GM03348 (cell line): Measurements from ENCODE around the gene AFG1L.
"Not testable (repeated sequence)": the region's sequence is repeated elsewhere in the genome, so short reads cannot be mapped to it uniquely, and the experiment has no call there.

Experiments used
- DNase-seq: peaks from one replicate; pipeline ENCODE4 v3.0.0; 2012; ENCODE audit warnings: low spot score

Gene AFG1L

DNA sequence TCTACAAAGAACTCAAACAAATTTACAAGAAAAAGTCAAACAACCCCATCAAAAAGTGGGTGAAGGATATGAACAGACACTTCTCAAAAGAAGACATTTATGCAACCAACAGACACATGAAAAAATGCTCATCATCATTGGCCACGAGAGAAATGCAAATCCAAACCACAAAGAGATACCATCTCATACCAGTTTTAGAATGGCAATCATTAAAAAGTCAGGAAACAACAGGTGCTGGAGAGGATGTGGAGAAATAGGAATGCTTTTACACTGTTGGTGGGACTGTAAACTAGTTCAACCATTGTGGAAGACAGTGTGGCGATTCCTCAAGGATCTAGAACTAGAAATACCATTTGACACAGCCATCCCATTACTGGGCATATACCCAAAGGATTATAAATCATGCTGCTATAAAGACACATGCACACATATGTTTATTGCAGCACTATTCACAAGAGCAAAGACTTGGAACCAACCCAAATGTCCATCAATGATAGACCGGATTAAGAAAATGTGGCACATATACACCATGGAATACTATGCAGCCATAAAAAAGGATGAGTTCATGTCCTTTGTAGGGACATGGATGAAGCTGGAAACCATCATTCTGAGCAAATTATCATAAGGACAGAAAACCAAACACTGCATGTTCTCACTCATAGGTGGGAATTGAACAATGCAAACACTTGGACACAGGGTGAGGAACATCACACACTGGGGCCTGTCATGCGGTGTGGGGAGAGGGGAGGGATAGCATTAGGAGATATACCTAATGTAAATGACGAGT, 121.4 kb downstream of the AFG1L start:
- DNase-seq: not testable (repeated sequence)

DNA sequence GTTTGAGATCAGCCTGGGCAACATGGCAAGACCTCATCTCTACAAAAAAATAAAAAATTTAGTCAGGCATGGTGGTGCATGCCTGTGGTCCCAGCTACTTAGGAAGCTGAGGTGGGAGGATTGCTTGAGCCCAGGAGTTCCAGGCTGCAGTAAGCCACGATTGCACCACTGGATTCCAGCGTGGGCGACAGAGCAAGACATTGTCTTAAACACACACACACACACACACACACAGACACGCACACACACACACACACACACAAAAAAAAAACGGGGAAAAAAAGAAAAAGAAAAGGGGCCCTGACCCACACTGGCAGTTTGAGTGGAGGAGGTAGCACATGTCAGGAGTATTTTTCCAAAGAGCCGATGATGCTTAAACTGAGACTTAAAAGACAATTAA, 122.2 kb downstream of the AFG1L start:
- no peak for DNase-seq

DNA sequence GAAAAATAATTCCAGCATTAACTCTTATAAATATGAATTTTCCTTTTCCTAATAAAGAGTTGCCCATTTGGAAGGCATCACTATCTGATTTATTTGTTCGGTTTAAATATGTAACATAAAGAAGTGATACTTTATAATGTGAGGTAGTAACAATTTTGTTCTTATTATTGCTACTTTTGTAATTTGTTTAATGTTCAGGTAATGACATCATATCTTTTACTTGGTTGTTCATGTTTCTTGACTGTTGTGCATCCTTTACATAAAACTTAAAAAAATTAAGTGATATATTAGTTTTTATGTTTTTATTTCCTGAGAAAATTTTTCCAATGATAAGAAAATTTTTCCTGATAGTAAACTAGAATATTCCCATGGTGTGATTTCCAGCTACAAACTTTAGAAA, 124.6 kb downstream of the AFG1L start:
- no peak for DNase-seq

DNA sequence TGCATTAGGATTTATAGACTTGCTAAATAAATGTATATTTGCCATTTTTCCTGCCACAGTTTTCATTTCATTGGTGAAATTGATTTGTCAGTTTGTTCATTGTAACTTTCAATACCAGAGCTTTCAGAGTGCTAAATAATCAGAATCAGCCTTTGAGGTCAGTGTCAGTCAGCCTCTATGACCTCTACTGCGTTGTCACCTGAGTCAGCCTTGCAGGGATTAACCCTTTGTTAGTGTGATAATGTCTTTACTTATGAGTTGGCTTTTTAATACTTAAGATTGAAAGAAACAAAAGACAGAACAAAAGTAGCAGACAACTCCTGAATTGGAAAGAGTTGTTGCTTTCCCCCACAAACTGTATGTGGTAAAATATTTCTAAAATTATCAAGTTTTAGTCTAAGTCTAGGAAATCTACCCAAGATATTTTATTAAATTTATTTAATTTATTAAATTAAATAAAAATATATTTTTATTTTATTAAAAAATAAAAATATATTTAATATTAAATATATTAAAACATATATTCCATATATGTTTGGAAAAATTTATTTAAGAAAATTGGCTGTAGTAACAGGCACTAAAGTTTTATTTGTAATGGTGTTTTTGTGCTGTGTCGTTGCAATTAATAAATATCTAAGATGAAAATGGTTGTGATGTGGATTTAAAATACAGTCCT, 125.2 kb downstream of the AFG1L start:
- DNase-seq: no peak

DNA sequence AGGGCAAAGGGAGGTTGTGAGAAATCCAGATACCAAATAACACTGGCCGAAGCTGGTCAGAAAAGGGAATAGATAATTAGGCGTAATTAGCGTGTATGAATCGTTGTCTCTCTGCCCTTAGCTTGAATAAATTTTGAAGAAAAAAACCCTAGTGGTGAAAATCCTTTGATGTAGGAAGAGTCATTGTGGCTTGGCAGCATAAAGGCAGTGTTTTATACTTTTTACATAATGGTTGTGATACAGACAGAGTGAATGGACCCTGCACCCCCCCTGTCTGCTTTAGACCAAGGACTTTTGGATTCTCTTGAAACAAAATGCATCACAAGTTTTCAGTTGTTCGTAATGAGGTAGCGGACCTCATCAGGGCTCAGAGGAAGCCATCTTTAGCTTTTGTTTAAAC, 126.5 kb downstream of the AFG1L start:
- DNase-seq: no peak

DNA sequence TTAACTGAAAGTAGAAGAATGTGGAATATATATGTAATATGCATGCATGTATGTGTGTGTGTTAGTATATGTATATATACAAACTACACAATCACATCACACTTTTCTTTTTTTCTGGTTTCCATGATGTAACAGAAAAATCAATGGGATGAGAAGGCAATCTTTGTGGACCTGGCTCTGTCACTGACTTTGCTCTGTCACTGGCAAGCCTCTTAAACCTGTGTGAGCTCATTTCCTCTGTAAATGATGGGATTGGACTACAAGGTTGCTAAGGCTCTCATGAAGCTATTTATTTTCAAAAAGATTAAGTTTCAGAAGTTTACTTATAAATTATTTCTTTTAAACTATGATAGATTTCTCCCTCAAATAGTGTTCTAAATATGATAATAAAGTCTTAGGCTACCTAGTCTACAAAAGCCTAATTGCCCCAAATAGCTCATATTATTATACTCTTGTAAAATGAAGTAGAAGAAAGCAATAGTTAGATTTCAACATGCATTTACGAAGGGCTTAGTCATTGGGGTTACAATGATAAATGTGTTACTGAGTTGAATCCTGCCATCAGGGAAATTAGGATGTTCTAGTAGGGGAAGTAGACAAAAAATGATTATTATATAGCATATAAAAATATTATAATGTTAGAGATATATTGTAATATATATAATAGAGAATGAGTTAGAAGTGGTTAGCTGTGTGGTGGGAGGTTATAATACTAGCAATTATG, 129.3 kb downstream of the AFG1L start:
- DNase-seq: no peak

DNA sequence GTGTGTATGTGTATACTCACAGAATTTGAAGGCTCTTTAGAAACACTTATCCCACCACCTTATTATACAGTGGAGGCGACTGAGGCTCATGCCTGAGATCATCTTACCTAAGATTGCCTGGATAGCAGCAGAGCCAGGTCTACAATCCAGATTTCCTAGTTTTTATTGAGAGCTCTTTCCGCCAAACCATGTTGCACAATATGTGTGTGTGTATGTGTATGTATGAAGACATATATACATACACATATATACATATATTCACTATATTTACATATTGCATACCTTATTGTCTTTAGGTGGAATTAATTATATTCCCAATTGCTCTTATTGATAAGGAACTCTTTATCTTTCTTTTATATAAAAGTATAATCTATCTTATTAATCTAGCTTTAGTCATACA, 130.6 kb downstream of the AFG1L start:
- DNase-seq: no peak

DNA sequence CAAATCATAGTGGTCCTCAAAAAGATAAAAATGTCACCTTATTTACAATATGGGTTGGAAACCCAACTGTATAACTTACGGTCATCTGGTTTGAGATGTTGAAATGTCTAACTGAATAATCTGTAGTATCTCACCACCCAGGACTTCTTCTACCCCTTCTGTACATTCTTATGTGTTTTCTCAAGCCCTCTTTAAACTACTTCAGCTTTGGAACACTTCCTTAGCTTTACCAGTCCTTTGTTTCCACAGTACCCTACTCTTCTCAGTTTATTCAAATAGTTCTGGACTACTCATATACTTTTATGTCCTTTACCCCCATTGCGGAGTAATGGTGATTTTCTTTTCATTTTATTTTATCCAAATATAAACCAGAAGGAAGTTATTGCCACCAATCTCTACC, 137.3 kb downstream of the AFG1L start:
- DNase-seq: no peak

DNA sequence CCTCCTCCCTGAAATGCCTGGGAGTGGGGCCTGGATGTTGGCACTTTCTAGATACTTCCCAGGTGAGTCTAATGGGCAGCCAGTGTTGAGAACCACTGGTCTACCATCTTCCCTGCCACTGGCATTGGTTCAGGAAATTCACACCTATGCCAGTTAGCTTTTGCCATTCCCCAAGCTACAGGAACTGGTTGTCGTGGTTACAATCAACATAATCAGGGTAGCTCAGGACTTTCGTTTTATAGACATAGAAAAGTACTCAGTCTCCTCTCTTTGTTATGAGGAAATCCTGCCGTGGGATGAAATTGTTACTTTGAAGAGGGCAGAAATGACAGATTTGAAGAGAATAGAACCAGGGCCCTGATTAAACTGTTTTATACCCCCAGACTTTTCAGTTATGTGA, 137.9 kb downstream of the AFG1L start:
- no peak for DNase-seq

DNA sequence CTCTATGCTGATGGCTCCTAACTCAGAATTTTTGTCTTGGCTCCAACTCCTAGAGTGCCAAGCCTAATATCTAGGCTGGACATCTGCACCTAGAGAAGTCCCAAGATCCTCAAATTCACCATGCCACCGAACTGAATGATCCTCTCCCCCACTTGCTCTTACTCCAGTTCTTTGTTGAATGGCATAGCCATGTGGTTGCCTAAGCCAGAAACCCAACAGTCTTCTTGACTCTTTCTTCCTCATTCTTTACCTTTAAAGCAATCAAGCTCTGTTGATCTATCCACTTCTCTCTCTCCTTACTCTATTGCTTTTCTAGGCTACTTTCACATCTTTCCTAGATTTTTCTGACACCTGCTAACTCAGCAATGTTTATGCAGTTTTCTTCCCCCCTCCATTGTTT, 139.4 kb downstream of the AFG1L start:
- no peak for DNase-seq

DNA sequence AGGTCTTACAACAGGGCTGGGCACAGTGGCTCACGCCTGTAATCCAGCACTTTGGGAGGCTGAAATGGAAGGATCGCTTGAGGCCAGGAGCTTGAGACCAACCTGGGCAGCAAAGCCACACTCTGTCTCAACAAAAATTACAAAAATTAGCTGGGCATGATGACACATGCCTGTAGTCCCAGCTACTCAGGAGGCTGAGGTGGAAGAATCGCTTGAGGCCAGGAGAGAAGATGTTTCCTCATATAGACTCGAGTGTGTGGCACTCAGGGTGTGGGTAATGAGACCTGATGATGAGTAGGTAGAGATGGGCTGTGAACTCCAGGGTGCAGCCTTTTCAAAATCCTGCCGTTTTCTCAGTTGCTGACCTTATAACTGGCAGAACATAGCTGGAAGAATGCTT, 140.5 kb downstream of the AFG1L start:
- DNase-seq: no peak

DNA sequence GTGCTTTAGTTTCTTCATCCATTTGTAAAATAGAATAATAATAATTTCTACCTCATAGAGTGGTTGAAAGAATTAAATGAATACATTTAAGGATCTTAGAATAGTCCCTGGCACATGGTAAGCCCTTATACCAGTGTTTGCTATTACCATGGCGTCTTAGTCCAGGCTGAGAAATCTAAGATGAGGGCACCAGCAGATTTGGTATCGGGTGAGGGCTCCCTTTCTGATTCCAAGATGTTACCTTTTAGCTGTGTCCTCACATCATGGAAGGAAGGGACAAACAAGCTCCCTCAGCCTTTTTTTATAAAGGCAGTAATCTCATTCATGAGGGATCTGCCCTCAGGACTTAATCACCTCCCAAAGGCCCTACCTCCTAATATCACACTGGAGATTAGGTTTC, 141.9 kb downstream of the AFG1L start:
- no peak for DNase-seq

DNA sequence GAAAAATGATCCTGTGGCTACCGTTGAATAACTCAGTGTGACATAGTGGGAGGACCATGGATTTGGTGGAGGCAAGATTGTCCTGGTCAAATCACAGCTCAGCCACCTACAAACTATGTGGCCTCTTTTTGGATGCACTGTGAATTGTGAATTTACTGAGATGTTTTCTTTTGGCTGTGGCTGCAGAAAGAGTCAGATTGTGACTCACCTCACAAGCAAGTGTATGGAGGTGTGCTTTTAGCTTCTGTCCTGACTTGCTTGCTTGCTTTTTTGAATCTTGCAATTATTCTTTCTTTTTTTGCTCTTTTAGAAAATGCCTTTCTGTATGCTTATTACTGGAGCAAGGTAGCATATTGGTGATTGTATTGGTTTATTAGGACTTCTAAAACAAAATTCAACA, 143.0 kb downstream of the AFG1L start:
- DNase-seq: no peak

DNA sequence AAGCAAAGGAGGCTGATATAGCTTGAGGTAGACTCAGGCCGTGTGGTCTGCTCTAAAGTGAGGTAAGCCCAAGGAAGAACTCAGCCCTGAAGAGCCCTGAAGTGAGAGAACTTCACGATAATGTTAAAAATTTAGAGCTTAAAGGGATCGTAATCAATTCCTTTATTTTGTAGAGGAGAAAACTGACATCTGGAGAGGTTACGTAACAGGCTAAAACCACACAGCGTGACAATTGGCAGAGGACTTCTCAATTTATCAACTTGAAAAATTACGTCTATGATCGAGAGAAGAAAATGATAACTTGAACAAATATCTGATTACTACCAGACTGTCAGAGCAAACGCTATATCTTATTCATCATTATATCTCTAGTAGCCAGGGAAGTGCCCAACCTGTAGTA, 144.1 kb downstream of the AFG1L start:
- DNase-seq: peak; percentile 32

DNA sequence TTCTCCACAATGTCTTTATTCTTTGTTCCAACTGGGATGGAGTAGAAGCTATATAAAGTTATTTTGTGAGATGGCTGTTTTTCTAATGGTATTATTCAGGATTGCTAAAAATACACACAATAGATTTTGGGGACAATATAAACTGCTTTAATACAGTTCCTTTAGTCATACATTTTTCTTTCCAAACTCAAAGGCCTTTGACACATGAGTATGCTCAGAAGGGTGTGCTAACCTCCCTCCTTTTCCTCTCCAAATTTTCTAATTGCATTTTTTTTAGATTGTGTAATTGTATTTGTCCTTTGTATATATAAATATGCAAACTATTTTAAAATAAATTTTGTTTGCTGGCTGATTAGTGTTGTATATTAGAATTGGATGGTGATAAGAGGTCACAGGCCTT, 146.3 kb downstream of the AFG1L start:
- peak; percentile 47 for DNase-seq

DNA sequence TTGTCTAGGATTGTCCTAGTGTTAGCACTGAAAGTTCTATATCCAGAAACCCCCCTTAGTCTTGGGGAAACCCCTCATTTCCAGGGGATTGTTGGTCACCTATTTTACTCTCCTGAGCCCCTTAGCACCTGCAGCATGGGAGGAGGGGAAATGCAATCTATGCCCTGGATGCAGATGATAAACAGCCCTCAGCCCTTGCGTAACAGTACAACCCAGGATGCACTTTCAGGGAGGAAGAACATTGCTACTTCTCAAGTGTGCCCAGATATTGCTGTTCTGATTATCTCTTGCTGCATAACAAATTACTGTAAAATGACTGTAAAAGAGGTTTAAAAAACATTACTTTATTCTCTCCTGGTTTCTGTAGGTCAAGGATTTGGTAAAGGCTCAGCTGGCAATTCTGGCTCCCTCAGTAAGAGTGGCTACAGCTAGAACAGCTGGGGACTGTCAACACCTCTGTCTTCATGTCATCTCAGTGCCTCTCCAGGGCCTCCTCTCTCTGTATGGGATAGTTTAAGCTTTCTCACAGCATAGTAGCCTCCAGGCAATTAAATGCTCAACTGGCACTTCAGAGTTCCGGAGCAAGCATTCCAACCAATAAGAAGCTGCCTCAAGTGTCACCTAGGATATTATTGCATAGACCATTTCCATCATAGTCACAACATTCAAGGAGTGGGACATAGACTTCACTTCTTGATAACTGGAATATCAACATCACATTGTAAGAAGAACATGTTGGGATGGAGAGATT, 148.1 kb downstream of the AFG1L start:
- DNase-seq: no peak

DNA sequence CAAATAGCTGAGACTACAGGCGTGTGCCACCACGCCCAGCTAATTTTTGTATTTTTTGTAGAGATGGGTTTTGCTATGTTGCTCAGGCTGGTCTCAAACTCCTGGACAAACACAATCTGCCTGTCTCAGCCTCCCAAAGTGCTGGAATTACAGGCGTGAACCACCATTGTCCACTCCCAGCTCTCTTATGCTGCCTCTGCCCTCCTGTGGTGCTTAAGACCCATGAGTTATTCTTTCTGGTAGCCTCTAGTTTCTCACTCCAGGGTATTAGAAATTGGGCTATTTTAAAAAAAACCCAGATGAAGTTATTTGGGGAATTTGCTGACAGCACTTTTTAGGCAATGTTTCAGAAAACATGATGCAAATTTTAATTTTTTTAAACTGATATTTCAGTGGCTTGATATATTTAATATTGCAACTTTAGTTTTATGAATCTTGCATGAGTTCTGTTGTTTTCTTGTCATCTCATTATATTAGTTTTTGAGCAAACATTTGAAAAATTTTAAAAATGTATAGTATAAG, 151.8 kb downstream of the AFG1L start:
- DNase-seq: peak; percentile 34

DNA sequence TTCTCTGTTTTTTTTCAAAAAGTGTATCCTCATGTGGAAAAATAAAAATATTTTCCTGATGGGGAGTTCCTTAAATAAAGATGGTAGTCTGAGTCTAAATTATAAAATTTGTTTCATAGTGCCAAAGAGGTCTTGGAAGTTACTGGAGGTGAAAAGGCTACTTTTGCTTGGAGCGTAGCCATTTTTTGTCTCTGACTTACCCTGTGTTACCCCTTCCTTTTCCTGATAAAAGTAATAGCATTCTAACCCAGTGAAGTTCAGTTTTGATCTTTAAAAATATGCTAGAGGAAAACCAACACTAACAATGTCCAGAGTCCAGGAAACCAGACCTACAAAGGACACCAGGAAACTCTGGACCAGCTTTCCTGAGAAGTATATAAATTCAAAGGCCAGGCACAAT, 153.6 kb downstream of the AFG1L start:
- DNase-seq: no peak

DNA sequence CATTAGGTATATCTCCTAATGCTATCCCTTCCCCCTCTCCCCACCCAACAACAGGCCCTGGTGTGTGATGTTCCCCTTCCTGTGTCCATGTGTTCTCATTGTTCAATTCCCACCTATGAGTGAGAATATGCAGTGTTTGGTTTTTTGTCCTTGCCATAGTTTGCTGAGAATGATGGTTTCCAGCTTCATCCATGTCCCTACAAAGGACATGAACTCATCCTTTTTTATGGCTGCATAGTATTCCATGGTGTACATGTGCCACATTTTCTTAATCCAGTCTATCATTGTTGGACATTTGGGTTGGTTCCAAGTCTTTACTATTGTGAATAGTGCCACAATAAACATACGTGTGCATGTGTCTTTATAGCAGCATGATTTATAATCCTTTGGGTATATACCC, 154.9 kb downstream of the AFG1L start:
- not testable (repeated sequence) for DNase-seq

DNA sequence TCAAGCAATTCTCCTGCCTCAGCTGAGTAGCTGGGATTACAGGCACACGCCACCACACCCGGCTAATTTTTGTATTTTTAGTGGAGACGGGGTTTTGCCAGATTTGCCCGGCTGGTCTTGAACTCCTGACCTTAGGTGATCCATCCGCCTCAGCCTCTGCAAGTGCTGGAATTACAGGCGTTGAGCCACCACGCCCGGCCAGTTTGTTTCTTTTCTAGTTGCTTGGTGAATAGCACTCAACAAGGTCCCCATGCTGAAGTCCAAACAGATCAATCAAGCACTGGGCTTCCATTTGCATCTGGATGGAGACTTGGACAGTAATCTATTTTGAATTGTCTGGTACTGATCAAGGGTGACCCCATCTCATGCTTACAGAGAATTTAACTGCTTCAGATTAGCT, 157.0 kb downstream of the AFG1L start:
- DNase-seq: no peak

DNA sequence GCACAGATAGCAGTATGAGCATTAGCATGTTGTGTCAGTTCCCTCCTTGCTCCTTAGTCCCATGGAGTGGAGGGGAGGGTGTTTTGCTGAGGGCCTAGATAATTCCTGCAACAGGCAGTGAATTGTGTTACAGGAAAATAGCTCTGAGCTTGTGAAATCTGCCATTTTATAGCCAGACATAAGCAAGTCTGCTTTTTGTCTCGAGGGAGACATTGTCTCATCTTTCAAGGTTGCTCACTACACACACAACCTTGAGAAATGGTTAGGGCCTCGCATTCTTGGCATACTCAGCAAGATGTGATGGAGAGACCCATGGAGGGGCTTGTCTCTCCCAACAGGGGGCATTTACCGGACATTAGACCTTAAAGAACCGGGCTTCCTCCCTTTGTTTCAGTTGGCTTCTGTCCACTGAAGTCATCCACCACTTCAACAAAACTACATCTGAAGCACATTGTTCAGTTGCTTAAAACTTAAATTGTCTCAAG, 157.9 kb downstream of the AFG1L start:
- peak; percentile 24 for DNase-seq

DNA sequence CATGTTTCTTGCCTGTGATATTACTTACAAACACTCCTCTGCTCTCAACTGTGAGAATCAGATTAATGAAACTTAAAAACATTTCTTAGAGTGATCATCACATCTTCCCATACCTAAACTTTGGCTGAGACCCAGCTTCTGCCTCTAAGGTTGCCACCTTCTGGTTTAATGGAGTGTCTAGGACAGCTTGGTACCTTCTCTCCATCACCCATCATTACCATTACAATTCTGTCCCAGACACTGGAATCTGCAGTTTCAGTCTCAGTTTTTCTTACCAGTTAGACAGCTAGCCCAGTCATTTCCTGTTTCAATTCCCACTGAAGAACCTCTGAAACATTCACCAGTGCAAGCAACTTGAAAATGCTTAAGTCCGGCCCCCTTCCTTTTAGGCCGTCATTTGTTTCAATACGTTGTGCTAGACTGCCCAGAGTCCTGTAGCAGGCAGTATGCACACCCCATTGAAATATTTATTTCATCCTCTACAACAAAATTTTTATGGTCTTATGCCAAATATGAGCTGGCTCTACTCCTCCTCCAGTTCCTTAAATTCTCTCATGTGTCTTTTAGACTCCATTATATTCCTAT, 158.8 kb downstream of the AFG1L start:
- peak; percentile 56 for DNase-seq
